Measurements from ENCODE around the gene TUBAL3.

DNA sequence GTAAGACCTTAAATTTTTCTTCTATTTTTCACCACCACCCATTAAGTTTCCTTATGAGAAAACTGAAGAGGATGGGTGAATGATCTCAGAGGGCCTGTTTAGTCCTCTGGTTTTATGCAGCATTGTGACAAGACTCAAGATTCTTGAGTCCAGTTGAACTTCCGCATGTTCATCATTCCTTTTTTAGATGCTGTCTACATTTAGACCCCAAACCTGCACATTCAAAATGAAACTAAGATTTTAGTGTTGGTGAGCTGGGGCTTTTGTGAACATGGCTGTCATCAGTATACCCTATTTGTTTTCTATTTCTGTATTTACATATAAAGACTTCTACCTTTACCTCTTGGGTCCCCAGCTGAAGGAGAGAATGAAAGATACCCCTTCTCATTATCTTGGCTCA is 38.8 kb upstream of the TUBAL3 start:
- TF ChIP-seq CTCF (IDR thresholded peaks at IDR 0.05; ENCODE audit: insufficient read depth, low read depth, low read length) (no peak), EZH2 (IDR thresholded peaks at IDR 0.05; ENCODE audit: insufficient read depth, low read length) (no peak)

Data from astrocyte (in vitro differentiated cells and primary cell).